HG03066 (cell line): Measurements from ENCODE around the gene IQSEC1.

ENCODE experiments used
- ATAC-seq: cut with Tn5 transposase; IDR thresholded peaks from one replicate; pipeline ENCODE4 v1.9.1; 2021; ENCODE audit warnings: low read depth; ENCODE audit not compliant: unreplicated experiment

Gene IQSEC1

GRCh38 chr3:12946251-12946648 lies 127.0 kb downstream of the IQSEC1 start:
- no peak for ATAC-seq

GRCh38 chr3:12944849-12945248 lies 128.4 kb downstream of the IQSEC1 start:
- no peak for ATAC-seq

- ATAC-seq = no peak
Observed at GRCh38 chr3:12944413-12944812, 128.8 kb downstream of the IQSEC1 start.

GRCh38 chr3:12943124-12944021 lies 129.9 kb downstream of the IQSEC1 start:
- no peak for ATAC-seq

GRCh38 chr3:12941495-12942023 lies 131.7 kb downstream of the IQSEC1 start:
- ATAC-seq = no peak

GRCh38 chr3:12940854-12941253 lies 132.4 kb downstream of the IQSEC1 start:
- ATAC-seq = no peak

GRCh38 chr3:12939137-12939536 lies 134.1 kb downstream of the IQSEC1 start:
- ATAC-seq = no peak

- no peak for ATAC-seq
Observed at GRCh38 chr3:12938258-12938711, 134.9 kb downstream of the IQSEC1 start.

GRCh38 chr3:12935861-12936830 lies 137.1 kb downstream of the IQSEC1 start:
- no peak for ATAC-seq

- ATAC-seq = no peak
Observed at GRCh38 chr3:12935023-12935860, 138.0 kb downstream of the IQSEC1 start.

GRCh38 chr3:12934431-12934830 lies 138.8 kb downstream of the IQSEC1 start:
- no peak for ATAC-seq

- no peak for ATAC-seq
Observed at GRCh38 chr3:12933901-12934300, 139.3 kb downstream of the IQSEC1 start.

GRCh38 chr3:12932754-12933153 lies 140.5 kb downstream of the IQSEC1 start:
- no peak for ATAC-seq

- no peak for ATAC-seq
Observed at GRCh38 chr3:12932347-12932746, 140.9 kb downstream of the IQSEC1 start.

GRCh38 chr3:12931273-12931905 lies 141.8 kb downstream of the IQSEC1 start:
- ATAC-seq = no peak

- no peak for ATAC-seq
Observed at GRCh38 chr3:12929801-12930200, 143.4 kb downstream of the IQSEC1 start.

- no peak for ATAC-seq
Observed at GRCh38 chr3:12926660-12927059, 146.6 kb downstream of the IQSEC1 start.

- no peak for ATAC-seq
Observed at GRCh38 chr3:12925648-12926047, 147.6 kb downstream of the IQSEC1 start.

- no peak for ATAC-seq
Observed at GRCh38 chr3:12924437-12924836, 148.8 kb downstream of the IQSEC1 start.
